Activated T-helper 1 cell treated with Interleukin-2 at 50 U/mL for 16 hours (primary cell): ENCODE measurements around the gene SPSB1.

Experiments used
- DNase-seq: peaks from one replicate; pipeline ENCODE4 v3.0.0-alpha.2; 2020; ENCODE audit warnings: low read depth

SPSB1 gene

GRCh38 chr1:9319789-9320519 lies 27.3 kb downstream of the SPSB1 start:
- DNase-seq: no peak

GRCh38 chr1:9320520-9321479 lies 28.1 kb downstream of the SPSB1 start:
- DNase-seq: no peak

GRCh38 chr1:9321480-9321849 lies 28.8 kb downstream of the SPSB1 start:
- no peak for DNase-seq

- no peak for DNase-seq
Measured at GRCh38 chr1:9321986-9322660, 29.4 kb downstream of the SPSB1 start.

GRCh38 chr1:9322661-9323244 lies 30.1 kb downstream of the SPSB1 start:
- DNase-seq: no peak

GRCh38 chr1:9324246-9325096 lies 31.8 kb downstream of the SPSB1 start:
- DNase-seq: no peak

- DNase-seq: no peak
Measured at GRCh38 chr1:9326596-9326995, 33.9 kb downstream of the SPSB1 start.

- no peak for DNase-seq
Measured at GRCh38 chr1:9328201-9328600, 35.5 kb downstream of the SPSB1 start.

GRCh38 chr1:9328715-9329114 lies 36.0 kb downstream of the SPSB1 start:
- no peak for DNase-seq

- DNase-seq: no peak
Measured at GRCh38 chr1:9331016-9331415, 38.3 kb downstream of the SPSB1 start.

GRCh38 chr1:9331558-9332346 lies 39.1 kb downstream of the SPSB1 start:
- DNase-seq: no peak

GRCh38 chr1:9332513-9333143 lies 39.9 kb downstream of the SPSB1 start:
- no peak for DNase-seq

- DNase-seq: no peak
Measured at GRCh38 chr1:9338397-9339246, 45.9 kb downstream of the SPSB1 start.

- DNase-seq: no peak
Measured at GRCh38 chr1:9340172-9340854, 47.6 kb downstream of the SPSB1 start.

GRCh38 chr1:9340864-9341263 lies 48.2 kb downstream of the SPSB1 start:
- no peak for DNase-seq

- DNase-seq: no peak
Measured at GRCh38 chr1:9341301-9341845, 48.7 kb downstream of the SPSB1 start.

- DNase-seq: no peak
Measured at GRCh38 chr1:9343269-9343668, 50.6 kb downstream of the SPSB1 start.
